ENCODE data around the gene DEFB129.
A peak's percentile ranks its signal among the peaks of the same experiment; 100 is the strongest.
"Not testable (repeated sequence)": the region's sequence is repeated elsewhere in the genome, so short reads cannot be mapped to it uniquely, and the experiment has no call there.

The DEFB129 gene

GRCh38 chr20:226958-227357 lies at the start of gene DEFB129:
TSS of gene DEFB129 (plus strand) at chr20:227258. CDS start at chr20:227289, 31 bp downstream.
- DNase-seq: no peak

DNA sequence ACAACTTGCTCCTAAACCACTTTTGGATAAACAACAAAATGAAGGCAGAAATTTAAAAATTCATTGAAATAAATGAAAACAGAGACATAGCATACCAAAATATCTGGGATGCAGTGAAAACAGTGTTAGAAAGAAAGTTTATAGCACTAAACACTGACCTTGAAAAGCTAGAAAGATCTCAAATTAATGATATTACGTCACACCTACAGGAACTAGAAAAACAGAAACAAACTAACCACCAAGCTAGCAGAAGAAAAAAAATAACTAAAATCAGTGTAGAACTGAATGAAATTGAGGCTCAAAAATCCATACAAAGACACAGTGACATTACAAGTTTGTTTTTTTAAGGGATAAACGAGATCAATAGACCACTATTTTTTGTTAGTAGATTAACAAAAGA lies 42.8 kb upstream of the DEFB129 start:
- no peak for DNase-seq

GRCh38 chr20:187733-188132 lies 39.3 kb upstream of the DEFB129 start:
- DNase-seq: no peak

- no peak for DNase-seq
Measured at GRCh38 chr20:189611-190010, 37.4 kb upstream of the DEFB129 start, which contains the start of gene DEFB128. TSS of gene DEFB128 (minus strand) at chr20:189711. CDS start at chr20:189623, 88 bp downstream.

- DNase-seq: no peak
Measured at GRCh38 chr20:198225-198624, 28.8 kb upstream of the DEFB129 start.

- DNase-seq: no peak
Measured at GRCh38 chr20:199996-200395, 27.1 kb upstream of the DEFB129 start.

DNA sequence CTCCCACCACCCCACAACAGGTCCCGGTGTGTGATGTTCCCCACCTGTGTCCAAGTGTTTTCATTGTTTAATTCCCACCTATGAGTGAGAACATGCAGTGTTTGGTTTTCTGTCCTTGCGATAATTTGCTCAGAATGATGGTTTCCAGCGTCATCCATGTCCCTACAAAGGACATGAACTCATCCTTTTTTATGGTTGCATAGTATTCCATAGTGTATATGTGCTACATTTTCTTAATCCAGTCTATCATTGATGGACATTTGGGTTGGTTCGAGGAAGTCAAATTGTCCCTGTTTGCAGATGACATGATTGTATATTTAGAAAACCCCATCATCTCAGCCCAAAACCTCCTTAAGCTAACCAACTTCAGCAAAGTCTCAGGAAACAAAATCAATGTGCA lies 23.4 kb upstream of the DEFB129 start:
- not testable (repeated sequence) for DNase-seq

DNA sequence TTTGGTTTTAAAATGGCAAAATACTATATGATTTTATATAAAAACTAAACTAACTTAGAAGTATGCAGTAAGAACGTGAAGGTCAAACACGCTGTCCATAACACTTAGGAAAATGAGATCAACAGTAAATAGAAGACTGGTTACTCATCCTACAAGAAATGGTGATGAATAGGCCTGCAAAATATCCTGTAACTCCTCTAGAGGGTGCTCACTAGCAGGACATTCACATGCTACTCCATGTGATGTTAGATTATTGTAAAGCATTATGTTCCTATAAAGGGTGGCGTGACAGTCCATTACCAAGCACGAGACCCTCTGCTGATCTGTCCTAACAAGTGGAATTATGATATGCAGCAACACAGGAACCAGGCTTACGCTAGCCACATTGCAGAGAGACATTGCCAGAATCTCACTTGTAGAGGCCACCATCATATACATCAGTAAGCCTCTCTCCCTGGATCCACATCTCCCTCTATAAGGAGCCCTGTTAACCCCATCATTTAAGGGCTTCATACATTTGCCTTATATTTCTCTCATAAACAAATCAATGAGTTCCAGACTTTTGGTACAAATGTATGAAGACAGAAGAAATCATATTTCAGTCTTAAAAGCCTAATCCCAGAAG lies 18.0 kb upstream of the DEFB129 start:
- peak; percentile 46 for DNase-seq

DNA sequence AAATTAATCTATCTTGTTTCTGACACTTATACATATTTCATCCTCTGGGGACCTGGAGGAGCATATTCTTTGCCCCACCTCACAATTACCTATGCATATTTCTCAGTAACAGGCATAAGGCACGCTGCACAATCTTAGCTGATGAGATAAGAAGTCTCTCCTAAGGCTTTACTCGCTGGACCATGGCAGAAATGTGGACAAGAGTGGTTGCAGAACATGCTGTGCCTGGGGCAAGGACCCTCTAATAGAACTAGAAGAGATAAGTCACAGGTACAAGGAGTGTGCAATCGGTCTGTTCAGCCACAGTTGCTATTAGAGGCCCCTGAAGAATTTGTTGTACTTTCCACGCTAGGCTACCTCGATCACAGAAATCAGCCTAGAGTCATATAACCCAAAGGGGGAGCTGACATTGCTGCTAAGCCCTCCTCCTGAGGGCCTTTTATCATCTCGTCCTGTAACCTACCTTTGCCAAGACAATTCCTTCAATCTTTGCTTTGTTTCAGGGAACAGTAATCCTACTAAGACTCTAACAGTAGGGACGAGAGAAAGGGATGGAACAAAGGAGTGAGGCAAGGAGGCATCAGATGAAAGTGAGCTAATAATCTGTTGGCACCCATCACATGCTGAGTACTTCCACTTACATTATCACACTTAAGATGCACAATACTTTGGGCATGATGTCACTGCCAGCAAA lies 16.1 kb upstream of the DEFB129 start:
- no peak for DNase-seq

- DNase-seq: no peak
Measured at GRCh38 chr20:214383-214782, 12.7 kb upstream of the DEFB129 start.

GRCh38 chr20:215796-216195 lies 11.3 kb upstream of the DEFB129 start:
- no peak for DNase-seq

GRCh38 chr20:217266-217665 lies 9.8 kb upstream of the DEFB129 start:
- DNase-seq: no peak

GRCh38 chr20:219290-220115 lies 7.6 kb upstream of the DEFB129 start:
- DNase-seq: no peak

DNA sequence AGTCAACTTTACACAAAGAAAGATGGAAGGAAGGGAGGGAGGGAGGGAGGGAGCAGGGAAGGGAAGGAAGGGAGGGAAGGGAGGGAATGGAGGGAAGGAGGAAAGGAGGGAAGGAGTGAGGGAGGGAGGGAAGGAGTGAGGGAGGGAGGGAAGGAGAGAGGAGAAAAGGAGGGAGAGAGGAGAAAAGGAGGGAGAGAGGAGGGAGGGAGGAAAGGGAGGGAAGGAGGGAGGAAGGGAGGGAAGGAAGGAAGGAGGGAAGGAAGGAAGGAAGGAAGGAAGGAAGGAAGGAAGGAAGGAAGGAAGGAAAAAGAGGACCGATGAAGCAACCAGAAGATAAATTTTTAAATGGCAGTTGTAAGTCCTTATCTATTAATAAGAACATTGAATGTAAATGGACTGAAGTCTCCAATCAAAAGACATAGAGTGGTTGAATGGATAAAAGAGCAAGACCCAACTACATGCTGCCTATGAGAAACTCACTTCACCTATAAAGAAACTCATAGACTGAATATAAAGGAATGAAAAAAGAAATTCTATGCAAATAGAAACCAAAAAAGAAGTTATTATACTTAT lies 5.7 kb upstream of the DEFB129 start:
- DNase-seq: no peak

DNA sequence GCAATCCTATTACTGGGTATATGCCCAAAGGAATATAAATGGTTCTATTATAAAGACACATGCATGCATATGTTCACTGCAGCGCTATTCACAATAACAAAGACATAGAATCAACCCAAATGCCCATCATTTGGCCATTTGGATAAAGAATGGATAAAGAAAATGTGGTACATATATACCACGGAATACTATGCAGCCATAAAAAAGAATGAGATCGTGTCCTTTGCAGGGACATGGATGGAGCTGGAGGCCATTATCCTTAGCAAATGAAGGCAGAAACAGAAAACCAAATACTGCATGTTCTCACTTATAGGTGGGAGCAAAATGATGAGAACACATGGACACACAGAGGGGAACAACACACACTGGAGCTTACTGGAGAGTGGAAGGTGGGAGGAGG lies 1.2 kb upstream of the DEFB129 start:
- not testable (repeated sequence) for DNase-seq

DNA sequence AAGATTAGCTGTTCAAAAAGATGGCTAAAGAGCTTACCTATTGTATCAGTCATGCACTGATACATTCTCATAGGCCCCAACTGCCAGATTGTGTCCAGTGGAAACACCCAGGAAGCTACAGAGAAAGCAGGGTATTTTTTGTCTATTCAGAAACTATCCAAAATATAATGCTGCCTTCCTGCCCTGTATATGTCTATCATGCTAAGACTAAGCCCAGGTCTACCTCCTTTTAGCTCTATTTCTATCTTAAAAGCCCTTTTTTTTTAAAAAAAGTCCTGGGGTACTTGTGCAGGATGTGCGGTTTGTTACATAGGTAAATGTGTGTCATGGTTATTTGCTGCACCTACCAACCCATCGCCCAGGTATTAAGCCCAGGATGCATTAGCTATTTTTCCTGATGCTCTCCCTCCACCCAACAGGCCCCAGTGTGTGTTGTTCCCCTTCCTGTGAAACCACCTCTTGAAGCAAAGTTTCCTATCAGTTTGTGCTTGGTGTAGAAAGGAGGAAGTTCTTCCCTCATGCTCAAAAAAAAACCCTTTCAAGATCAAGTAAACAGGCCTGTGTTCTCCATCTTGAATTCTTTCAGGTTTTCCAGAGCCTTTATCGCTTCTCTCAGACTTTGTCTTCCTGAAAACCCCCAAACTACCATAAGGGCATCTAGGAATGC lies 514 bp downstream of the DEFB129 start:
- DNase-seq: no peak

- no peak for DNase-seq
Measured at GRCh38 chr20:235891-236290, 8.8 kb downstream of the DEFB129 start.

GRCh38 chr20:237489-237888 lies 10.4 kb downstream of the DEFB129 start:
- no peak for DNase-seq

GRCh38 chr20:237929-238328 lies 10.9 kb downstream of the DEFB129 start:
- DNase-seq: no peak

DNA sequence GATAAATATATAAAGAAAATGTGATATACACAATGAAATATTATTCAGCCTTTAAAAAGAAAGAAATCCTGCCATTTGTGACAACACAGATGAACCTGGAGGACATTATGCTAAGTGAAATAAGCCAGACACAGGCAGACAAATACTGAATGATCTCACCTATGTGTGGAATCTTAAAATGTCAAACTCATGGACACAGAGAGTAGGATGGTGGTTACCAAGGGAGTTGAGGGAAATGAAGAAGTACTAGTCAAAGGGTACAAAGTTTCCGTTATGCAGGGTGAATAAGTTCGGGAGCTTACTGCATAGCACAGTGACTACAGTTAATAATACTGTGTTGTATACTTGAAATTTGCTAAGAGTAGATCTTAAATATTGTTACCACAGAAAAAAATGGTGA lies 15.8 kb downstream of the DEFB129 start:
- DNase-seq: no peak

- DNase-seq: no peak
Measured at GRCh38 chr20:251354-251753, 24.3 kb downstream of the DEFB129 start.

GRCh38 chr20:252801-253200 lies 25.7 kb downstream of the DEFB129 start:
- no peak for DNase-seq

GRCh38 chr20:253447-253846 lies 26.4 kb downstream of the DEFB129 start:
- DNase-seq: not testable (repeated sequence)

Measured in kidney glomerular epithelial cell (primary cell).